Colonic mucosa (tissue), 4 donors: ENCODE results near the gene ENTREP1. TPM values are rescaled to one million over a fixed set of nuclear protein-coding genes. Genes with fewer than 3 reads are reported as not detected.
"Not testable (repeated sequence)": the region's sequence is repeated elsewhere in the genome, so short reads cannot be mapped to it uniquely, and the experiment has no call there.

Source experiments
- DNase-seq: peaks from one replicate; pipeline ENCODE4 v3.0.0-alpha.2; 2020
- H3K27ac ChIP-seq: fragments of 200-600 bp; one replicate; pipeline ENCODE4 v1.8.0; 2021
- H3K27me3 ChIP-seq: fragments of 200-600 bp; one replicate; pipeline ENCODE4 v1.8.0; 2021
- H3K36me3 ChIP-seq: fragments of 200-600 bp; one replicate; pipeline ENCODE4 v1.8.0; 2021
- H3K4me1 ChIP-seq: fragments of 200-600 bp; one replicate; pipeline ENCODE4 v1.8.0; 2021; ENCODE audit warnings: mild to moderate bottlenecking
- H3K4me3 ChIP-seq: fragments of 200-600 bp; one replicate; pipeline ENCODE4 v1.8.0; 2021
- H3K9ac ChIP-seq, 2 donors: one replicate each; pipeline ENCODE4 v1.7.0; 2013; ENCODE audit warnings: control low read depth in 2 of 2, low read depth in 2 of 2, low read length in 2 of 2
- H3K9me3 ChIP-seq: fragments of 200-600 bp; one replicate; pipeline ENCODE4 v1.8.0; 2021
- CTCF ChIP-seq: fragments of 200-600 bp; IDR thresholded peaks from one replicate; pipeline ENCODE4 v1.8.0; 2022; ENCODE audit warnings: antibody characterized with exemption, mild to moderate bottlenecking
- intact Hi-C: fragments of 100-400 bp; cut with DNase I; formaldehyde crosslinking; loops from one replicate; pipeline ENCODE4 v1.14.1; 2022
- total RNA-seq, 2 donors: library from RNA; stranded (reverse); fragmentation: NEBNext Ultra II Directional in 1 of 2; extraction: Animal tissue kit (Norgen Biotek cat#: 25700) in 1 of 2; gene quantifications; one replicate each; pipeline ENCODE4 v1.2.1, GENCODE V29; 2021
- donor health status: healthy.
- donor health status: DM: no; HTN: no; CAD: no.
- donor health status: DM: no; HTN: no; CAD: no.

The ENTREP1 gene
- total RNA-seq, 2 donors from 2014 or later = 1.7 to 3.0 TPM

GRCh38 chr9:69433968-69434367 lies 109.0 kb downstream of the ENTREP1 start:
- intact Hi-C loops = no loop called here
- H3K9ac ChIP-seq = no peak overlapping the region
- DNase-seq = no peak

GRCh38 chr9:69439654-69440053 lies 114.6 kb downstream of the ENTREP1 start:
- DNase-seq, H3K4me3 ChIP-seq, H3K4me1 ChIP-seq, H3K27me3 ChIP-seq, H3K9me3 ChIP-seq, H3K36me3 ChIP-seq, H3K27ac ChIP-seq, H3K9ac ChIP-seq, intact Hi-C loops: not testable (repeated sequence)

More at GRCh38 chr9:69433968-69434367, 109.0 kb downstream of the ENTREP1 start:
- Histone ChIP-seq H3K27ac (no peak overlapping the region), H3K27me3 (no peaks in the 10 kb centered on the region), H3K36me3 (no peaks in the 10 kb centered on the region), H3K4me3 (no peak overlapping the region), H3K9me3 (no peaks in the 10 kb centered on the region), H3K4me1 (no peaks in the 10 kb centered on the region)
- no peak for TF ChIP-seq CTCF

GRCh38 chr9:69440254-69440955 lies 115.4 kb downstream of the ENTREP1 start:
- H3K36me3 ChIP-seq, H3K9ac ChIP-seq, H3K27ac ChIP-seq, H3K27me3 ChIP-seq, DNase-seq, H3K4me3 ChIP-seq, H3K4me1 ChIP-seq, intact Hi-C loops, H3K9me3 ChIP-seq: not testable (repeated sequence)

Other genes with a start within 250 kb of the ENTREP1 start
- gene TJP2, start 150.9 kb upstream of the ENTREP1 start, total RNA-seq = 100 to 1,000 TPM; 133 to 174 TPM